GM19043 (cell line): ENCODE measurements around the gene TSPAN31.

Experiments
- ATAC-seq: cut with Tn5 transposase; IDR thresholded peaks from one replicate; pipeline ENCODE4 v1.9.1; 2021; ENCODE audit warnings: low read depth; ENCODE audit not compliant: unreplicated experiment

TSPAN31 gene

DNA sequence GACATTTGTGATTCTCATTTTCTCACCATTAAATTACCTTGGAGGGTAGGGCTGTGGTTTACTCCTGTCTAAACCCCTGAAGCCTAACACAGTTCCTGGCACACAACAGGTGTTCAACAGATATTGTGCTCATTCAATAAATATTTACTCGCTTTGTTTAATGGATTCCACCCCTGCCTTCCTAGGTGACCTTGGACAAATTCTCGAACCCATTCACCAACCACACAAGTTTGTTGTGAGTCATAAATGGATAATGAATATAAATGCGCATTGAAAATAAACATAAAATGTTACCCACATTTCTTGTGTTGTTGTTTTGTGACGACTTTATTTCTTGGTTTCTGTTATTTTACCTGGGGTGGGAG is 37.4 kb downstream of the TSPAN31 start:
- no peak for ATAC-seq

DNA sequence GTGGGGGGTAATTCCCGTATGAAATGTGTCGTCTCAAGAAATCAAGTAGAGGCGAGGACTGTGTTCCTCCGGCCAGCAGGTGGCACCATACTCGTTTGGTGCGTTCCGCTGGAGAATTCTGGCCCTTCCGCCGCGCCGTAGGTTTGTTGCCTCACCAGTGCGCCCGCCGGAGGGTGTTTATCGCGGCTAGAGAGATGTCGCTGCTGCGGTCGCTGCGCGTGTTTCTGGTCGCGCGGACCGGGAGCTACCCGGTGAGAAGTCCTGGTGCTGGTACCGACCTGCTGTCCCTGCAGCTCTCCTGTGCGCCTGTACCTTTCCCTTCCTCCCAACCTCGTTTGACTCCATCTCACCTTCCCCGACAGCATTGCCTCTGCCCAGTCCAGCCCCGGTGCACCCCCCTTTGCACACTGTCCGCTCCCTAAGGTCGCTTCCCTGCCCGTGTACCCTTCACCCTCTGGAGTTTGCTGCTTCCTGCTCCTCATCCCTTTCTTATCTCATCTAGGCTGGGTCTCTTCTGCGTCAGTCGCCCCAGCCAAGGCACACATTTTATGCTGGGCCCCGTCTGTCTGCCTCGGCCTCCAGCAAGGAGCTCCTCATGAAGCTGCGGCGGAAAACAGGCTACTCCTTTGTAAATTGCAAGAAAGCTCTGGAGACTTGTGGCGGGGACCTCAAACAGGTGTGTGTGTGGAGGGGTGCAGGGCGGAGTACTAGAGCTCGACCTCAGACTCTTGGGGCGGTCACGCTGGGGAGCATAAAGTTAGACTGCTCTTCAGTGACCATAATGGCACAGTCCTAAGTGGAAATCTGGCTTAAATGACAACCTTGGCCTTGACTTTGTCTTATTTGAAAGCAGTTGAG is 38.0 kb downstream of the TSPAN31 start, which contains the start of gene TSFM:
TSFM (plus strand) TSS at position 180 of the 858 bp plus-strand sequence; CDS start at position 195, 15 bp downstream.
- peak; percentile 88 for ATAC-seq

DNA sequence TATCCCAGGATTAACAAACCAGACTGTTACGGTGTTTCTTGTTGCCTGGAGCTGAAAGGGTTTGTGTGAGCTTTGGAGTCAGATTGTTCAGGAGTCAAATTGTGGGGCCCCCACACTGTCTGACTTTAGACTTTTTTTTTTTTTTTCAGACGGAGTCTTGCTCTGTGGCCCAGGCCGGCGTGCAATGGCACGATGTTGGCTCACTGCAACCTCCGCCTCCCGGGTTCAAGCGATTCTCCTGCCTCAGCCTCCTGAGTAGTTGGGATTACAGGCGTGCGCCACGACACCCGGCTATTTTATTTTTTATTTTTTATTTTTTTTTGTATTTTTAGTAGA is 38.6 kb downstream of the TSPAN31 start:
- no peak for ATAC-seq

DNA sequence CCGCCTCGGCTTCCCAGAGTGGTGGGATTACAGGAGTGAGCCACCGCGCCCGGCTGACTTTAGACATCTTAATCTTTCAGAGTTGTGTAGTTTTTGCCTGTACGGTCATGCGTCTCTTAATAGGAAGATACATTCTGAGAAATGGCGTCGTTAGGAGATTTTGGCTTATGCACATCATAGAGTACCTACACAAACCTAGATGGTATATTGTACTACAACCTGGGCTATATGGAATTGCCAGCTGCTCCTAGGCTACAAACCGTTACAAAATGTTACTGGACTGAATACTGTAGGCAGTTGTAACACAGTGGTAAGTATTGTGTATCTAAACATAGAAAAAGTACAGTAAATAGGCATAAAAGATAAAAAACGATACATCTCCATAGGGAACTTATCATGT is 39.0 kb downstream of the TSPAN31 start:
- ATAC-seq, result no peak

DNA sequence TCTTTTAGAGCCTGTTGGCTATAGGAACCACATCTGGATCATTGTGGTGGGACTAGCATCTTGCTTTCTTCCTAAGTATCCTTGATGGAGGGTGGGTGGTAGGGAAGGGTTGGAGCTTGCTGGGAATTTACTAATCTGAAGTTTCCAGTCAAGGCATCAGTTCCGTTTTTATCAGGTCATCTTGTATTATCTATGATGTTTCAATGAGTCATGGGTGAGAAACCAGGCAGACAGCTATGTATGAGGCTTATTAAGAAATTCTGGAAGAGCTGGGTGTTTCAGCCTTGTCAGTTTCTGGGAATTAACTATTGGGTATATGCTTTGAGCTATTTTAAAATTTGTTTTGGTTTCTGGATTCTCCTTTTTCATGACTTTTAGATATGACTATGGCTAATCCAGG is 49.1 kb downstream of the TSPAN31 start:
- no peak for ATAC-seq

DNA sequence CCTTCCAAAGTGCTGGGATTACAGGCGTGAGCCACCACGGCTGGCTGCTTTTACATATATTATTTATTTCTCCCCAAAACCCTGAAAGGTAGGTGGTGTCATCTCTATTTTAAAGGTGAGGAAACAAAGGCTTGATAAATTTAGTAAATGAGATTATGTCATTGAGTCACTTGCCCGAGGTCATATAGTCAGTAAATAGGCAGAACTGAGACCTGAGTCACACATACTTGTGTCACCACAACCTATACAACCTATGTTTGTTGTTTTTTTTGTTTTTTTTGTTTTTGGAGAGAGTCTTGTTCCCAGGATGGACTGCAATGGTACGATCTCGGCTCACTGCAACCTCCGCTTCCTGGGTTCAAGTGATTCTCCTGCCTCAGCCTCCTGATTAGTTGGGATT is 50.5 kb downstream of the TSPAN31 start:
- no peak for ATAC-seq

DNA sequence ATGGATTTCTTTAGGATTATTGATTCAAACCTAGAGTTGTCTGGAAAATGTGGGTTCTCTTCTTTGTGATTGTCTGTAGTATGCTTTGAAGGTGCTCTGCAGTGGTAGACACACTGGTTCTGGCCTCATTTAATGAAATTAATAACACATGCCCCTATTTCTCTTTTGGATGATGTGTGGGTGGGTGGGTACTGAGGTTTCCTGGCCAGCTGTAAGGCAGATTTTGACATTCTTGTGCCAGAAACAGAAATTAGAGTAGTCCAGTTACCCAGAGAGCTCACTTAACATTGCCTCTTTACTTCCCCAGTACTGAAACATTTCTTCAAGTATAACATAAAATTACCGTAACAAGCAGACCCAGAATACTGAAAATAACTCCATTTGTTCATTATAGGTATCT is 52.2 kb downstream of the TSPAN31 start:
- no peak for ATAC-seq

DNA sequence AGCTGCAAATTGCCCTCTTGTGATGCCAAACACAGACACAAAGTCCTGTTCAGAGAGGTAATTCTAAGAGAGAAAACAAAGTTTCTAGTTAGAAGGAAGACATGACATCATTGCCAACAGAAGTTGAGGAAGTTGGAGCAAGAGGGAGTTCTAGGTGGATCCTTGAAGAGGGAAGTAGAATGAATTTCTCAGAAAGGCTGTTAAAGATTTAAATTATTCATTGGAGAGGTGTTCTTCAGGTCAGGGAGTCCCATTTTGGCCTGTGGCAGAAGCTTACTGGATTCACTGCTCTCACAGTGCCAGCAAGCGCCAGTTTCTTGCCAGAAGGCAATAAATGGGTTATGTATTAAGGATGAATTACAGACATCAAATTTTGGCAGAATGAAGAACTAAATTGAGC is 53.1 kb downstream of the TSPAN31 start:
- no peak for ATAC-seq
